ENCODE results near the gene TFPI. TPM values are rescaled to one million over a fixed set of nuclear protein-coding genes. Genes with fewer than 3 reads are reported as not detected.

The TFPI gene
- total RNA-seq, 4 donors from 2014 or later = 75.1 to 110 (median 92.2) TPM

DNA sequence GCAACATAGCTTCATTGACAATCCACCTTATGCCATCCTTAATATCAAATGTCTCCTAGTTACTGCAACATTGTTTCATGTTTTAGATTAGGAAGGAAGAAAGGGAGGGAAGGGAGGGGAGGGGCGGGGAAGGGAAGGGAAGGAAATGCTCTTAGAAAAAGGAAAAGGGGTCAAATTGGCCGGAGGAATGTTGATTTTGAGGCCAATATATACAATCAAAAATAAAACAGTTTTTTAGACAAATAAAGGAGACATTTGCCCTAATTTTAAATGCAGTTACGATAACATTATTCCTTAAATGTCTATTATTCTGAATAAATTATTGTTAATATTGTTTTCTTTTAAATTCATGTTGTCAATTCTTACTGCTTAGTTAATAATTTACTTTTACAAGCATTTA, 72.7 kb downstream of the TFPI start:
- H3K27me3 ChIP-seq = no peaks in the 10 kb centered on the region
- DNase-seq (ENCODE audit: low spot score in 2 of 2) = no peak
- peaks cover 0 to 7% (median 0%) of the 10 kb centered on the region in 3 donors for H3K36me3 ChIP-seq
- H3K9me3 ChIP-seq = no peaks in the 10 kb centered on the region
- WGBS, 2 donors = 69% methylated on average over 3 of the region's 3 CpGs
- H3K4me3 ChIP-seq = no peak overlapping the region
- TF ChIP-seq POLR2A (IDR thresholded peaks at IDR 0.05) (no peak), EP300 (IDR thresholded peaks at IDR 0.05) (no peak), CTCF (IDR thresholded peaks at IDR 0.05) (no peak)
- H3K27ac ChIP-seq = no peak overlapping the region
- H3K4me1 ChIP-seq = peaks cover 0 to 5% (median 0%) of the 10 kb centered on the region in 4 donors

- no peak overlapping the region for H3K27ac ChIP-seq
- TF ChIP-seq POLR2A (IDR thresholded peaks at IDR 0.05) = no peak
- TF ChIP-seq EP300 (IDR thresholded peaks at IDR 0.05) = no peak
- no peak for TF ChIP-seq CTCF (IDR thresholded peaks at IDR 0.05)
- WGBS, 2 donors = 88 to 95% methylated on average over 2 of the region's 2 CpGs
Observed at GRCh38 chr2:187478719-187479118, 75.5 kb downstream of the TFPI start.

DNA sequence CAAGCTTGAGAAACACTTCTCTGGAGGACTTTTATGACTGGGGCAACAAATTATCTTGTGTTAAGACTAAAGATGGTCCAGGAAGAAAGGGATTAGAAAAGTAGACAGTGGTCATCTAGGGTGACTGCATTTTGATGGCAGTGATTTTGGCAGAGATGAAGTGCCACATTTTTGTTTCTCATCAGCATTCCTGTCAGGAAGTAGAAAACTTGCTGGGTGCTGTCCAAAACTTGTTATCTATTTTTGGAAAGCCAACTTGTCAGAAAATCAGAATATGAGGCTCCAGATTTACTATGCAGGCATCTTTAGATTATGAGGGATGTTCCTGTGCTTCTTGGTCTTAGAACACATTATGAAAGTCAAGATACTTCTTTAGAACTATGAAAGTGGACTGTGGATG, 77.2 kb downstream of the TFPI start:
- Histone ChIP-seq H3K27me3 (no peaks in the 10 kb centered on the region), H3K9me3 (no peaks in the 10 kb centered on the region), H3K36me3 (no peaks in the 10 kb centered on the region), H3K4me3 (no peak overlapping the region), H3K27ac (no peak overlapping the region), H3K4me1 (no peaks in the 10 kb centered on the region)
- no peak for DNase-seq (ENCODE audit: low spot score in 2 of 2)
- TF ChIP-seq POLR2A (IDR thresholded peaks at IDR 0.05) = no peak
- TF ChIP-seq CTCF (IDR thresholded peaks at IDR 0.05) = no peak
- no peak for TF ChIP-seq EP300 (IDR thresholded peaks at IDR 0.05)

More at GRCh38 chr2:187478719-187479118, 75.5 kb downstream of the TFPI start:
- Histone ChIP-seq H3K4me3 (no peak overlapping the region), H3K9me3 (no peaks in the 10 kb centered on the region), H3K4me1 (no peaks in the 10 kb centered on the region), H3K36me3 (peaks cover 0 to 7% (median 0%) of the 10 kb centered on the region in 3 donors), H3K27me3 (no peaks in the 10 kb centered on the region)
- no peak for DNase-seq (ENCODE audit: low spot score in 2 of 2)

- WGBS, 2 donors = 65 to 83% methylated on average over 2 of the region's 2 CpGs
- Histone ChIP-seq H3K27ac (no peak overlapping the region), H3K4me1 (no peaks in the 10 kb centered on the region), H3K4me3 (no peak overlapping the region), H3K9me3 (no peaks in the 10 kb centered on the region), H3K27me3 (no peaks in the 10 kb centered on the region), H3K36me3 (no peaks in the 10 kb centered on the region)
- DNase-seq (ENCODE audit: low spot score in 2 of 2) = no peak
- no peak for TF ChIP-seq CTCF (IDR thresholded peaks at IDR 0.05)
- no peak for TF ChIP-seq EP300 (IDR thresholded peaks at IDR 0.05)
- no peak for TF ChIP-seq POLR2A (IDR thresholded peaks at IDR 0.05)
Observed at GRCh38 chr2:187475499-187476248, 78.6 kb downstream of the TFPI start.

DNA sequence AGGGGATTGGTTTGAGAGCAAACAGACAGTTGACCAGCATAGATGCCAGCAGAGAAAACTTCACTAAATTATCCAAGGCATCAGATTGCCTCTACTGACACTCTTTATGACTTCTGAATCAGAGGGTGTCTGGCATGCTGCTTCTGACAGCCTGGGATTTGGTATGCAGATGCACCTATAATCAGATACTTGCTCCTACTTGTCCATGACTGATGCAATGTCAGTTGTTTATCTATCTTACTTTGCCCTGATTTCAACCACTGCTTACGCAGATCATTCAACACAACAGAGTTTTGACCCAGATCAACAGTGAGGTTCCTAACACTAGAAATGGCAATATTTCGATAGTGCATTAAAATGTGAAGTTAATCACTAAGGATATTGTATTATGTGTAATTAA, 83.5 kb downstream of the TFPI start:
- no peak for DNase-seq (ENCODE audit: low spot score in 2 of 2)
- H3K4me1 ChIP-seq = no peaks in the 10 kb centered on the region
- WGBS, 2 donors = 96% methylated on average over 2 of the region's 2 CpGs
- no peaks in the 10 kb centered on the region for H3K9me3 ChIP-seq
- no peaks in the 10 kb centered on the region for H3K27me3 ChIP-seq
- H3K27ac ChIP-seq = no peak overlapping the region
- no peak overlapping the region for H3K4me3 ChIP-seq
- no peaks in the 10 kb centered on the region for H3K36me3 ChIP-seq
- TF ChIP-seq POLR2A (IDR thresholded peaks at IDR 0.05) (no peak), CTCF (IDR thresholded peaks at IDR 0.05) (no peak), EP300 (IDR thresholded peaks at IDR 0.05) (no peak)

All from tibial nerve (tissue), 4 donors.